Activated gamma-delta T cell treated with Interleukin-2 at 50 U/mL for 16 hours (primary cell): ENCODE measurements around the gene XCR1.
A peak's percentile ranks its signal among the peaks of the same experiment; 100 is the strongest.

Source experiments
- DNase-seq: peaks from one replicate; pipeline ENCODE4 v3.0.0-alpha.2; 2020

Gene XCR1

GRCh38 chr3:45980229-45980813 is 47.0 kb downstream of the XCR1 start:
- no peak for DNase-seq

GRCh38 chr3:45979378-45979777 is 47.9 kb downstream of the XCR1 start:
- DNase-seq = no peak

GRCh38 chr3:45978006-45978761 is 49.1 kb downstream of the XCR1 start:
- DNase-seq = peak; percentile 47

- DNase-seq = peak; percentile 32
Measured at GRCh38 chr3:45976191-45977091, 50.8 kb downstream of the XCR1 start.

- no peak for DNase-seq
Measured at GRCh38 chr3:45975686-45976085, 51.6 kb downstream of the XCR1 start.

- no peak for DNase-seq
Measured at GRCh38 chr3:45974686-45975085, 52.6 kb downstream of the XCR1 start.

- DNase-seq = no peak
Measured at GRCh38 chr3:45972534-45973402, 54.5 kb downstream of the XCR1 start.

GRCh38 chr3:45969953-45970352 is 57.3 kb downstream of the XCR1 start:
- no peak for DNase-seq

GRCh38 chr3:45969116-45969515 is 58.2 kb downstream of the XCR1 start:
- DNase-seq = no peak

- DNase-seq = no peak
Measured at GRCh38 chr3:45968706-45969105, 58.6 kb downstream of the XCR1 start.

- no peak for DNase-seq
Measured at GRCh38 chr3:45968149-45968548, 59.1 kb downstream of the XCR1 start.

GRCh38 chr3:45967724-45968123 is 59.6 kb downstream of the XCR1 start:
- DNase-seq = no peak
